Measurements from ENCODE around the gene MIEN1.

- TF ChIP-seq CTCF (IDR thresholded peaks at IDR 0.05): no peak
- no peak for TF ChIP-seq HOXA7 (CRISPR knock-in tag; IDR thresholded peaks at IDR 0.05)
- no peak for TF ChIP-seq ESRRA (IDR thresholded peaks at IDR 0.05; ENCODE audit: borderline replicate concordance, low read length)
- no peak for TF ChIP-seq MAFK (IDR thresholded peaks at IDR 0.05; ENCODE audit: partially characterized antibody)
- TF ChIP-seq POLR2A (IDR thresholded peaks at IDR 0.05; ENCODE audit: low read length): no peak
- TF ChIP-seq REST (IDR thresholded peaks at IDR 0.05): no peak
- no peak for TF ChIP-seq NFE2L2 (conservative IDR thresholded peaks at IDR 0.05; ENCODE audit: low read length)
- TF ChIP-seq RFX5 (IDR thresholded peaks at IDR 0.05): no peak
- TF ChIP-seq RAD21 (conservative IDR thresholded peaks at IDR 0.05 in 1 of 2, IDR thresholded peaks at IDR 0.05 in 1 of 2): no peak
- TF ChIP-seq ZFP36 (IDR thresholded peaks at IDR 0.05; ENCODE audit: borderline replicate concordance, partially characterized antibody): no peak
- no peak for TF ChIP-seq PBX3 (IDR thresholded peaks at IDR 0.05)
- no peak for TF ChIP-seq USF2 (IDR thresholded peaks at IDR 0.05)
- no peak for TF ChIP-seq MAX (IDR thresholded peaks at IDR 0.05)
- no peak for TF ChIP-seq CBX8 (IDR thresholded peaks at IDR 0.05)
These were observed 28.9 kb upstream of the MIEN1 start for GRCh38 chr17:39759204-39759603.

Data from A549 (cell line).